GM18526 (cell line): ENCODE results near the gene SDK2.

Experiments
- POLR2A ChIP-seq: IDR thresholded peaks from 3 replicates; pipeline ENCODE4 v1.6.1; 2011; ENCODE audit not compliant: insufficient read length; ENCODE audit errors: extremely low read depth

The SDK2 gene

GRCh38 chr17:73336408-73337329 lies 307.6 kb downstream of the SDK2 start:
- TF ChIP-seq POLR2A: no peak

GRCh38 chr17:73335591-73336407 lies 308.4 kb downstream of the SDK2 start:
- TF ChIP-seq POLR2A: no peak

GRCh38 chr17:73334771-73335513 lies 309.3 kb downstream of the SDK2 start:
- TF ChIP-seq POLR2A: no peak

- no peak for TF ChIP-seq POLR2A
These were observed 313.2 kb downstream of the SDK2 start for GRCh38 chr17:73331060-73331459.

- no peak for TF ChIP-seq POLR2A
These were observed 316.6 kb downstream of the SDK2 start for GRCh38 chr17:73327676-73328075.

GRCh38 chr17:73325527-73325842 lies 318.8 kb downstream of the SDK2 start:
- no peak for TF ChIP-seq POLR2A

GRCh38 chr17:73324711-73325526 lies 319.3 kb downstream of the SDK2 start:
- no peak for TF ChIP-seq POLR2A

- TF ChIP-seq POLR2A: no peak
These were observed 320.1 kb downstream of the SDK2 start for GRCh38 chr17:73324160-73324475.

GRCh38 chr17:73323409-73324159 lies 320.7 kb downstream of the SDK2 start:
- no peak for TF ChIP-seq POLR2A

GRCh38 chr17:73320601-73321264 lies 323.5 kb downstream of the SDK2 start:
- no peak for TF ChIP-seq POLR2A

GRCh38 chr17:73319766-73320165 lies 324.5 kb downstream of the SDK2 start:
- no peak for TF ChIP-seq POLR2A

- TF ChIP-seq POLR2A: no peak
These were observed 325.4 kb downstream of the SDK2 start for GRCh38 chr17:73318836-73319235.

GRCh38 chr17:73318427-73318813 lies 325.8 kb downstream of the SDK2 start:
- TF ChIP-seq POLR2A: no peak
